Osteocyte (in vitro differentiated cells): ENCODE measurements around the gene MRPL34. TPM values are rescaled to one million over a fixed set of nuclear protein-coding genes. Genes with fewer than 3 reads are reported as not detected.
A peak's percentile ranks its signal among the peaks of the same experiment; 100 is the strongest.

Experiments used
- DNase-seq: peaks from one replicate; pipeline ENCODE4 v3.0.0; 2021; ENCODE audit warnings: mixed read lengths; ENCODE audit not compliant: unreplicated experiment; ENCODE audit errors: extremely low spot score
- H3K27ac Mint-ChIP-seq: one replicate; pipeline ENCODE4 v1.8.0; 2021; ENCODE audit warnings: mild to moderate bottlenecking, mixed read lengths; ENCODE audit not compliant: unreplicated experiment
- H3K27me3 Mint-ChIP-seq: one replicate; pipeline ENCODE4 v1.8.0; 2021; ENCODE audit warnings: mixed read lengths; ENCODE audit not compliant: unreplicated experiment
- H3K36me3 Mint-ChIP-seq: one replicate; pipeline ENCODE4 v1.8.0; 2021; ENCODE audit warnings: mixed read lengths; ENCODE audit not compliant: unreplicated experiment
- H3K4me1 Mint-ChIP-seq: one replicate; pipeline ENCODE4 v1.8.0; 2021; ENCODE audit warnings: mixed read lengths; ENCODE audit not compliant: unreplicated experiment
- H3K4me3 Mint-ChIP-seq: one replicate; pipeline ENCODE4 v1.8.0; 2021; ENCODE audit warnings: mild to moderate bottlenecking, moderate library complexity, mixed read lengths; ENCODE audit not compliant: unreplicated experiment
- H3K9me3 Mint-ChIP-seq: one replicate; pipeline ENCODE4 v1.8.0; 2021; ENCODE audit warnings: mixed read lengths; ENCODE audit not compliant: unreplicated experiment
- total RNA-seq: library from RNA; stranded (reverse); gene quantifications from 2 replicates; pipeline ENCODE4 v1.2.1, GENCODE V29; 2021
- TF ChIP-seq, protein P1 (sequence below): fragments of 200-600 bp; sonication (generic); IDR thresholded peaks from 2 replicates; pipeline ENCODE4 v1.5.0; 2021; ENCODE audit warnings: antibody characterized with exemption, mild to moderate bottlenecking, moderate library complexity

MRPL34 gene
- total RNA-seq, 1 donor from 2014 or later, result 66.9 TPM

DNA sequence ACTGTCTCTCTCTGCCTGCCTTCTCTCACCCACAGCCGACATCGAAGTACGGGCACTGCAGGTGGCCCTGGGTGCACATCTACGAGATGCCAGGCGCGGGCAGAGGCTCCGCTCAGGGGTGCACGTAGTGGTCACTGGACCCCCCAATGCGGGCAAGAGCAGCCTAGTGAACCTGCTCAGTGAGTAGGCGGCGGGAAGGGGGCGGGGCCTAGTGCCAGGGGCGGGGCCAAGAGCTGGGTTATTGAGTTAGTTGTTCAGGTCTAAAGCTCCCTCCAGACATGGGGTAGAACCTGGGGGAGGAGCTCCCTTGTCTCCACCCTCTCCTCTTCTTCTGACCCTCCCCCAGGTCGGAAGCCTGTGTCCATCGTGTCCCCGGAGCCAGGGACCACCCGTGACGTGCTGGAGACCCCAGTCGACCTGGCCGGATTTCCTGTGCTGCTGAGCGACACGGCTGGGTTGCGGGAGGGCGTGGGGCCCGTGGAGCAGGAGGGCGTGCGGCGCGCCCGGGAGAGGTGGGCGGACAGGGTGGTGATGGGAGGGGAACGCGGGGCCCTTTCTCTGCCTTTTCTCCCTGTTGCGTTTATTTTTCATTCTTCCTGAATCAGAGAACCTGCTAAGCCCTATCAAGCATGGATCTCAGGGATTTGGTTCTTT, 33.5 kb downstream of the MRPL34 start:
- TF ChIP-seq, protein P1, sequence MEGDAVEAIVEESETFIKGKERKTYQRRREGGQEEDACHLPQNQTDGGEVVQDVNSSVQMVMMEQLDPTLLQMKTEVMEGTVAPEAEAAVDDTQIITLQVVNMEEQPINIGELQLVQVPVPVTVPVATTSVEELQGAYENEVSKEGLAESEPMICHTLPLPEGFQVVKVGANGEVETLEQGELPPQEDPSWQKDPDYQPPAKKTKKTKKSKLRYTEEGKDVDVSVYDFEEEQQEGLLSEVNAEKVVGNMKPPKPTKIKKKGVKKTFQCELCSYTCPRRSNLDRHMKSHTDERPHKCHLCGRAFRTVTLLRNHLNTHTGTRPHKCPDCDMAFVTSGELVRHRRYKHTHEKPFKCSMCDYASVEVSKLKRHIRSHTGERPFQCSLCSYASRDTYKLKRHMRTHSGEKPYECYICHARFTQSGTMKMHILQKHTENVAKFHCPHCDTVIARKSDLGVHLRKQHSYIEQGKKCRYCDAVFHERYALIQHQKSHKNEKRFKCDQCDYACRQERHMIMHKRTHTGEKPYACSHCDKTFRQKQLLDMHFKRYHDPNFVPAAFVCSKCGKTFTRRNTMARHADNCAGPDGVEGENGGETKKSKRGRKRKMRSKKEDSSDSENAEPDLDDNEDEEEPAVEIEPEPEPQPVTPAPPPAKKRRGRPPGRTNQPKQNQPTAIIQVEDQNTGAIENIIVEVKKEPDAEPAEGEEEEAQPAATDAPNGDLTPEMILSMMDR, result no peak
- Mint-ChIP-seq H3K4me3 (peak overlapping the region; percentile 32), H3K9me3 (no peaks in the 10 kb centered on the region), H3K27ac (no peak overlapping the region), H3K4me1 (peaks cover 18% of the 10 kb centered on the region), H3K27me3 (no peaks in the 10 kb centered on the region), H3K36me3 (peaks cover 1% of the 10 kb centered on the region)
- DNase-seq, result no peak

DNA sequence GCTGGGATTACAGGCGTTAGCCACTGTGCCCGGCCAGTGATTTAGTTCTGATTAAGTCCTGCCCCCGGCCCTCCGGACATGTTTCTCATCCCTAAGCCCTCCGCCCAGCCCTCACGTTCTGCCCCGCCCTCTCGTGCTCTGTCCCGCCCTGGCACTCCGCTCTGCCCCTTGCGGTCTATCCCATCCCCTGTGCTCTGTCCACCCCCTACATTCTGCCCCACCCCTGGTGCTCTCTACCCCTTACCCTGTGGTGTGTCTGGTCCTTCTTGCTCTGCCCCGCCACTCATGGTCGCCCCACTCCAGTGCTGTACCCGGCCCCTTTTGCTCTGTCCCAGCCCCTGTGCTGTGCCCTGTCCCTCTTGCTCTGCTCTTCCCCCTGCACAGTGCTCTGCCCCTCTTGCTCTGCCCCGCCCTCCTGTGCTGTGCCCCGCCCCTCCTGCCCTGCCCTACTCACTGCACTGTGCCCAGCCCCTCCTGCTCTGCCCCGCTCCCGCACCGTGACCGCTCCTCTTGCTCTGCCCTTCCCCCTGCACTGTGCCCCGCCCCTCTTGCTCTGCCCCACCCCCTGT, 34.7 kb downstream of the MRPL34 start:
- H3K9me3 Mint-ChIP-seq, result no peaks in the 10 kb centered on the region
- DNase-seq, result no peak
- TF ChIP-seq, protein P1, result no peak
- no peak overlapping the region for H3K4me3 Mint-ChIP-seq
- peaks cover 1% of the 10 kb centered on the region for H3K36me3 Mint-ChIP-seq
- no peak overlapping the region for H3K27ac Mint-ChIP-seq
- H3K4me1 Mint-ChIP-seq, result peaks cover 11% of the 10 kb centered on the region
- no peaks in the 10 kb centered on the region for H3K27me3 Mint-ChIP-seq

DNA sequence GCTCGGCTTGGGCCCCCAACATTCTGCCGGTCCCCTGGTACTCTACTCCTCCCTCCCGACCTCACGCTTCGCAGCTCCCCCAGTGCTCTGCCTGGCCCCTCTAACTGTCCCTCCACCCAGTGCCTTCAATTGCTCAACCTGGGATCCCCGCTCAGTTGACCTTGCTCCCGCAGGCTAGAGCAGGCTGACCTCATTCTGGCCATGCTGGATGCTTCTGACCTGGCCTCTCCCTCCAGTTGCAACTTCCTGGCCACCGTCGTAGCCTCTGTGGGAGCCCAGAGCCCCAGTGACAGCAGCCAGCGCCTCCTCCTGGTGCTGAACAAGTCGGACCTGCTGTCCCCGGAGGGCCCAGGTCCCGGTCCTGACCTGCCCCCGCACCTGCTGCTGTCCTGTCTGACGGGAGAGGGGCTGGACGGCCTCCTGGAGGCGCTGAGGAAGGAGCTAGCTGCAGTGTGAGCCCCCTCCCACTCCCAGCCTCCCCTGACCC, 35.2 kb downstream of the MRPL34 start:
- Mint-ChIP-seq H3K27ac (no peak overlapping the region), H3K9me3 (no peaks in the 10 kb centered on the region), H3K36me3 (peaks cover 1% of the 10 kb centered on the region), H3K27me3 (no peaks in the 10 kb centered on the region), H3K4me3 (no peak overlapping the region), H3K4me1 (peaks cover 8% of the 10 kb centered on the region)
- TF ChIP-seq, protein P1, result no peak
- no peak for DNase-seq

DNA sequence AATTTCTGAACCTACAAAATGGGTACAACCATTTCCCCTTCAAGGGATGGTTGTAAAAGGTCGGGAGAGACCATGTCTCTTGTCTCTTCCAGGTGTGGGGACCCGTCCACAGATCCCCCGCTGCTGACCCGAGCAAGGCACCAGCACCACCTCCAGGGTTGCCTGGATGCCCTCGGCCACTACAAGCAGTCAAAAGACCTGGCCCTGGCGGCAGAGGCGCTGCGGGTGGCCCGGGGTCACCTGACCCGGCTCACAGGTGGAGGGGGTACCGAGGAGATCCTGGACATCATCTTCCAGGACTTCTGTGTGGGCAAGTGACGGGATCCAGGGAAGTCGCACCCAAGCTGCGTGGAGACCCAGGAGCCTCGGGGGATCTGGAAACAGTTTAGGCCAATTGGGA, 35.7 kb downstream of the MRPL34 start:
- no peak overlapping the region for H3K4me3 Mint-ChIP-seq
- TF ChIP-seq, protein P1, result no peak
- H3K27me3 Mint-ChIP-seq, result no peaks in the 10 kb centered on the region
- no peaks in the 10 kb centered on the region for H3K9me3 Mint-ChIP-seq
- H3K27ac Mint-ChIP-seq, result no peak overlapping the region
- H3K4me1 Mint-ChIP-seq, result peaks cover 11% of the 10 kb centered on the region
- peaks cover 1% of the 10 kb centered on the region for H3K36me3 Mint-ChIP-seq
- no peak for DNase-seq

DNA sequence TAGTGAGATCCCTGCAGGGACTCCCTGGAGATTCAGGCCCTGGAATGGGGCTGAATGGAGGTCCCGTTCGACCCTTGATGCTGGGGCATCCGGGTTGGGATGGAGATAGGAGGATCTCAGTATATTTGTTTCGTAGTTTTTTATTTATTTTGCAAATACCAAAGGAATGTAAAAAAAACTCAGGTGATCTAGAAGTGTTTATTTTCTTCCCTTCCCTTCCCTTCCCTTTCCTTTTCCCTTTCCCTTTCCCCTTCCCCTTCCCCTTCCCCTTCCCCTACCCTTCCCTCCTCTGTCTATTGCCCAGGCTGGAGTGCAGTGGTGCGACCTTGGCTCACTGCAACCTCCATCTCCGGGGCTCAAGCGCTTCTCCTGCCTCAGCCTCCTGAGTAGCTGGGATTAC, 36.2 kb downstream of the MRPL34 start:
- Mint-ChIP-seq H3K4me1 (peaks cover 16% of the 10 kb centered on the region), H3K36me3 (peaks cover 1% of the 10 kb centered on the region), H3K27me3 (no peaks in the 10 kb centered on the region), H3K27ac (no peak overlapping the region), H3K9me3 (no peaks in the 10 kb centered on the region), H3K4me3 (no peak overlapping the region)
- DNase-seq, result no peak
- TF ChIP-seq, protein P1, result no peak
